Liver (tissue), 9 donors: ENCODE data around the gene OLIG1. TPM values are rescaled to one million over a fixed set of nuclear protein-coding genes. Genes with fewer than 3 reads are reported as not detected.

Source experiments
- DNase-seq: peaks from one replicate; pipeline ENCODE4 v3.0.0-alpha.2; 2017; ENCODE audit warnings: low spot score
- H3K27ac ChIP-seq, 2 donors: one replicate each; pipeline ENCODE4 v1.7.0; 2013; ENCODE audit warnings: inconsistent platforms in 2 of 2, low read length in 2 of 2, control low read depth in 1 of 2, low read depth in 1 of 2, mild to moderate bottlenecking in 1 of 2
- H3K27me3 ChIP-seq, 4 donors: one replicate each; pipeline versions ENCODE4 v1.6.1 to v1.7.0; 2013; ENCODE audit warnings: low read length in 3 of 4, inconsistent platforms in 1 of 4, mild to moderate bottlenecking in 1 of 4, moderate library complexity in 1 of 4; ENCODE audit not compliant: control insufficient read depth in 4 of 4, insufficient read depth in 4 of 4
- H3K36me3 ChIP-seq, 4 donors: one replicate each; pipeline versions ENCODE4 v1.6.1 to v1.7.0; 2013; ENCODE audit warnings: low read length in 3 of 4, mild to moderate bottlenecking in 3 of 4, low read depth in 1 of 4, moderate library complexity in 1 of 4; ENCODE audit not compliant: control insufficient read depth in 4 of 4, insufficient read depth in 3 of 4
- H3K4me1 ChIP-seq, 4 donors: one replicate each; pipeline versions ENCODE4 v1.6.1 to v1.7.0; 2013; ENCODE audit warnings: low read length in 3 of 4, mild to moderate bottlenecking in 3 of 4, moderate library complexity in 1 of 4; ENCODE audit not compliant: control insufficient read depth in 4 of 4, insufficient read depth in 4 of 4
- H3K4me3 ChIP-seq, 3 donors: one replicate each; pipeline versions ENCODE4 v1.6.1 to v1.7.0; 2013; ENCODE audit warnings: low read length in 3 of 3, control low read depth in 1 of 3, low read depth in 1 of 3, mild to moderate bottlenecking in 1 of 3
- H3K9ac ChIP-seq, 2 donors: one replicate each; pipeline ENCODE4 v1.7.0; 2013; ENCODE audit warnings: low read length in 2 of 2, mild to moderate bottlenecking in 2 of 2, moderate library complexity in 2 of 2, control low read depth in 1 of 2, low read depth in 1 of 2
- H3K9me3 ChIP-seq, 4 donors: one replicate each; pipeline versions ENCODE4 v1.6.1 to v1.7.0; 2013; ENCODE audit warnings: low read length in 3 of 4; ENCODE audit not compliant: control insufficient read depth in 4 of 4
- ATF3 ChIP-seq: IDR thresholded peaks from 2 replicates; pipeline ENCODE4 v1.6.1; 2016; ENCODE audit warnings: antibody characterized with exemption
- CTCF ChIP-seq: fragments of 150-350 bp; IDR thresholded peaks from 2 replicates; pipeline ENCODE4 v1.5.1; 2017; ENCODE audit warnings: improper control_type of control experiment, low read depth, low read length; ENCODE audit not compliant: missing input control
- EGR1 ChIP-seq, 2 donors: IDR thresholded peaks; 2 replicates each; pipeline ENCODE4 v1.6.1; 2016 to 2018; ENCODE audit warnings: antibody characterized with exemption in 2 of 2, low read depth in 2 of 2
- FOXA1 ChIP-seq: IDR thresholded peaks from 2 replicates; pipeline ENCODE4 v1.6.1; 2016; ENCODE audit warnings: antibody characterized with exemption
- FOXA2 ChIP-seq: IDR thresholded peaks from 2 replicates; pipeline ENCODE4 v1.6.1; 2016; ENCODE audit warnings: antibody characterized with exemption
- GABPA ChIP-seq, 2 donors: IDR thresholded peaks in 1 of 2; conservative IDR thresholded peaks in 1 of 2; 2 replicates each; pipeline ENCODE4 v1.6.1; 2016; ENCODE audit warnings: antibody characterized with exemption in 2 of 2, mild to moderate bottlenecking in 1 of 2, moderate library complexity in 1 of 2
- HNF4G ChIP-seq: IDR thresholded peaks from 2 replicates; pipeline ENCODE4 v1.6.1; 2016; ENCODE audit warnings: antibody characterized with exemption
- JUND ChIP-seq, 2 donors: IDR thresholded peaks; 2 replicates each; pipeline ENCODE4 v1.6.1; 2016; ENCODE audit warnings: antibody characterized with exemption in 2 of 2
- NR2F2 ChIP-seq: IDR thresholded peaks from 2 replicates; pipeline ENCODE4 v1.6.1; 2016; ENCODE audit warnings: antibody characterized with exemption
- RAD21 ChIP-seq, 2 donors: IDR thresholded peaks; 2 replicates each; pipeline ENCODE4 v1.6.1; 2016; ENCODE audit warnings: antibody characterized with exemption in 2 of 2, mild to moderate bottlenecking in 2 of 2
- RXRA ChIP-seq, 2 donors: IDR thresholded peaks; 2 replicates each; pipeline ENCODE4 v1.6.1; 2017 to 2018; ENCODE audit warnings: antibody characterized with exemption in 2 of 2, mild to moderate bottlenecking in 1 of 2
- SP1 ChIP-seq: IDR thresholded peaks from 2 replicates; pipeline ENCODE4 v1.6.1; 2018; ENCODE audit warnings: antibody characterized with exemption, mild to moderate bottlenecking
- TAF1 ChIP-seq: conservative IDR thresholded peaks from 2 replicates; pipeline ENCODE4 v1.6.1; 2016; ENCODE audit warnings: antibody characterized with exemption, mild to moderate bottlenecking
- ZBTB33 ChIP-seq: IDR thresholded peaks from 2 replicates; pipeline ENCODE4 v1.6.1; 2016; ENCODE audit warnings: antibody characterized with exemption
- WGBS: extraction: QIAGEN DNeasy Blood & Tissue Kit; methylation state at CpG from one replicate; pipeline ENCODE4 v1.1.7; 2013; 5-methylcytosine and 5-hydroxymethylcytosine counted together
- polyA plus RNA-seq, 2 donors: library from polyadenylated mRNA; stranded (reverse) in 1 of 2; unstranded in 1 of 2; fragments of 200-250 nt in 1 of 2; fragments of >200 nt in 1 of 2; fragmentation: Nextera tagmentation in 1 of 2; extraction: Ambion mirVana in 1 of 2; gene quantifications; one replicate each; pipeline versions ENCODE4 v1.2.1 to v1.2.3, GENCODE V29; 2013 to 2015
- total RNA-seq, 2 donors: library from RNA; depleted of rRNA; stranded (reverse); fragments of >200 nt; gene quantifications; one replicate each; pipeline ENCODE4 v1.2.3, GENCODE V29; 2014
- donor health status: healthy.
- donor health status: healthy.
- donor health status: healthy.
- donor health status: healthy.
- donor health status: healthy.

Gene OLIG1
- total and polyA plus RNA-seq, 4 donors = 0.19 TPM; not detected in 3

GRCh38 chr21:33078907-33079582 is 9.1 kb downstream of the OLIG1 start:
- TF ChIP-seq FOXA1 = no peak
- no peak for TF ChIP-seq JUND (IDR thresholded peaks at IDR 0.05)
- TF ChIP-seq FOXA2 = no peak
- TF ChIP-seq CTCF = no peak
- no peak for TF ChIP-seq TAF1
- no peak for TF ChIP-seq ZBTB33
- no peak for TF ChIP-seq RAD21 (IDR thresholded peaks at IDR 0.05)
- TF ChIP-seq RXRA (IDR thresholded peaks at IDR 0.05) = no peak
- no peak for TF ChIP-seq EGR1 (IDR thresholded peaks at IDR 0.05; ENCODE audit: low read depth in 2 of 2)
- WGBS = 54% methylated on average over 10 of the region's 10 CpGs
- no peak overlapping the region for H3K9ac ChIP-seq
- H3K9me3 ChIP-seq = no peaks in the 10 kb centered on the region
- no peak overlapping the region for H3K27ac ChIP-seq
- DNase-seq = no peak
- no peaks in the 10 kb centered on the region for H3K36me3 ChIP-seq
- H3K27me3 ChIP-seq = peaks cover 0 to 4% (median 0%) of the 10 kb centered on the region in 4 donors
- no peaks in the 10 kb centered on the region for H3K4me1 ChIP-seq
- H3K4me3 ChIP-seq = no peak overlapping the region

GRCh38 chr21:33080376-33080775 is 10.4 kb downstream of the OLIG1 start:
- Histone ChIP-seq H3K9me3 (no peaks in the 10 kb centered on the region), H3K36me3 (no peaks in the 10 kb centered on the region), H3K4me3 (no peak overlapping the region), H3K4me1 (no peaks in the 10 kb centered on the region), H3K27ac (no peak overlapping the region), H3K9ac (no peak overlapping the region), H3K27me3 (peaks cover 0 to 4% (median 0%) of the 10 kb centered on the region in 4 donors)
- whole genome bisulfite sequencing = 82% methylated on average over 3 of the region's 3 CpGs
- TF ChIP-seq TAF1 (no peak), ZBTB33 (no peak), RAD21 (IDR thresholded peaks at IDR 0.05) (no peak), HNF4G (no peak), RXRA (IDR thresholded peaks at IDR 0.05) (no peak), SP1 (no peak), NR2F2 (no peak), FOXA1 (no peak), ATF3 (no peak), CTCF (no peak), GABPA (IDR thresholded peaks at IDR 0.05 in 1 of 2, conservative IDR thresholded peaks at IDR 0.05 in 1 of 2) (no peak), JUND (IDR thresholded peaks at IDR 0.05) (no peak)
- DNase-seq = no peak
